Mesendoderm (in vitro differentiated cells): ENCODE data around the gene MAN1B1.
"Not testable (repeated sequence)": the region's sequence is repeated elsewhere in the genome, so short reads cannot be mapped to it uniquely, and the experiment has no call there.

Source experiments
- DNase-seq: peaks from one replicate; pipeline ENCODE4 v3.0.0; 2013
- H2AK5ac ChIP-seq: 2 replicates; pipeline ENCODE4 v1.6.1; 2013; ENCODE audit warnings: low read length, inconsistent platforms
- H2BK120ac ChIP-seq: 2 replicates; pipeline ENCODE4 v1.6.1; 2013; ENCODE audit warnings: low read depth, mild to moderate bottlenecking, low read length, moderate library complexity, mixed read lengths
- H2BK15ac ChIP-seq: replicated peaks from 2 replicates; pipeline ENCODE4 v1.6.1; 2013; ENCODE audit warnings: low read depth, mild to moderate bottlenecking, moderate library complexity
- H2BK5ac ChIP-seq: 2 replicates; pipeline ENCODE4 v1.6.1; 2013; ENCODE audit warnings: low read length, inconsistent platforms
- H3K18ac ChIP-seq: 2 replicates; pipeline ENCODE4 v1.6.1; 2013; ENCODE audit warnings: mild to moderate bottlenecking, low read length, mixed read lengths
- H3K23ac ChIP-seq: one replicate; pipeline ENCODE4 v1.6.1; 2013; ENCODE audit warnings: low read length
- H3K27ac ChIP-seq: 2 replicates; pipeline ENCODE4 v1.5.1; 2013; ENCODE audit warnings: low read depth, mild to moderate bottlenecking, inconsistent platforms, low read length, moderate library complexity
- H3K27me3 ChIP-seq: 2 replicates; pipeline ENCODE4 v1.6.1; 2013; ENCODE audit warnings: low read length, control low read depth, mild to moderate bottlenecking, inconsistent platforms; ENCODE audit not compliant: insufficient read depth, poor library complexity
- H3K36me3 ChIP-seq: 2 replicates; pipeline ENCODE4 v1.6.1; 2013; ENCODE audit warnings: low read length, inconsistent platforms; ENCODE audit not compliant: control insufficient read depth, insufficient read depth
- H3K4ac ChIP-seq: one replicate; pipeline ENCODE4 v1.6.1; 2013; ENCODE audit warnings: low read depth, mild to moderate bottlenecking, low read length, moderate library complexity
- H3K4me1 ChIP-seq: 2 replicates; pipeline ENCODE4 v1.6.1; 2013; ENCODE audit warnings: low read depth, low read length, inconsistent platforms; ENCODE audit not compliant: control insufficient read depth
- H3K4me2 ChIP-seq: 2 replicates; pipeline ENCODE4 v1.6.1; 2013; ENCODE audit warnings: low read length
- H3K4me3 ChIP-seq: 2 replicates; pipeline ENCODE4 v1.5.1; 2013; ENCODE audit warnings: mild to moderate bottlenecking, low read length
- H3K56ac ChIP-seq: one replicate; pipeline ENCODE4 v1.6.1; 2013; ENCODE audit warnings: low read length
- H3K79me1 ChIP-seq: 2 replicates; pipeline ENCODE4 v1.6.1; 2013; ENCODE audit warnings: low read length, inconsistent platforms
- H3K79me2 ChIP-seq: 2 replicates; pipeline ENCODE4 v1.6.1; 2013; ENCODE audit warnings: mild to moderate bottlenecking, low read length; ENCODE audit not compliant: control insufficient read depth, insufficient read depth
- H3K9ac ChIP-seq: 2 replicates; pipeline ENCODE4 v1.6.1; 2013; ENCODE audit warnings: low read length, inconsistent platforms
- H4K5ac ChIP-seq: one replicate; pipeline ENCODE4 v1.6.1; 2013; ENCODE audit warnings: low read length
- H4K8ac ChIP-seq: one replicate; pipeline ENCODE4 v1.6.1; 2013; ENCODE audit warnings: low read depth, mild to moderate bottlenecking, control low read depth, low read length, moderate library complexity
- WGBS: extraction: QIAGEN DNeasy Blood & Tissue Kit; methylation state at CpG from one replicate; pipeline ENCODE4 v1.1.7; 2013; ENCODE audit warnings: low lambda C conversion rate, missing lambda C conversion rate; ENCODE audit not compliant: insufficient coverage; ENCODE audit errors: extremely low coverage; 5-methylcytosine and 5-hydroxymethylcytosine counted together

Gene MAN1B1

DNA sequence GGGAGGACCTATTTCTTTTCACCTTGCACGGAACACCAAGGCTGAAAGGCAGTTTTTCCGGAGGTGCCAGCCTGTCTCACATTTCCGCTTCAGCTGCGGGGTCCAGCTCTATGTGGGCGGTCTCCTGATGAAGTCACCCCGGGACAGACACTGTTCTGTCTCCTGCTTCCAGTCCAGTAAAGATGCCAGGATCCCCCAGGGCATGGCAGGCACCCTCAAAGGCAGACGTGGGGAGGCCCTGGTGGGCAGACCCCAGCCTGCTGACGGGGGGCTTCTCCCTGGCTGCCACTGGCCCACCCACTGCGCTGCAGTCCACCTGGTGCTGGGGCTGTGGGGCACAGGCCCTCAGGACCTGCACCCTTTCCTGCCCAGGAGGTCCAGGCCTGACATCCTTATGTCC lies 24.0 kb upstream of the MAN1B1 start:
- H4K8ac ChIP-seq, H2BK120ac ChIP-seq, H3K4me2 ChIP-seq, H3K4ac ChIP-seq, H3K56ac ChIP-seq, H3K36me3 ChIP-seq, H2BK5ac ChIP-seq, H3K79me2 ChIP-seq, H3K27ac ChIP-seq, H3K79me1 ChIP-seq, H4K5ac ChIP-seq, H3K4me1 ChIP-seq, H3K4me3 ChIP-seq, H3K18ac ChIP-seq, H2BK15ac ChIP-seq, DNase-seq, H3K9ac ChIP-seq, H3K27me3 ChIP-seq, H2AK5ac ChIP-seq, H3K23ac ChIP-seq: not testable (repeated sequence)
- no CpG with 5 or more reads among the region's 9 CpGs for WGBS

DNA sequence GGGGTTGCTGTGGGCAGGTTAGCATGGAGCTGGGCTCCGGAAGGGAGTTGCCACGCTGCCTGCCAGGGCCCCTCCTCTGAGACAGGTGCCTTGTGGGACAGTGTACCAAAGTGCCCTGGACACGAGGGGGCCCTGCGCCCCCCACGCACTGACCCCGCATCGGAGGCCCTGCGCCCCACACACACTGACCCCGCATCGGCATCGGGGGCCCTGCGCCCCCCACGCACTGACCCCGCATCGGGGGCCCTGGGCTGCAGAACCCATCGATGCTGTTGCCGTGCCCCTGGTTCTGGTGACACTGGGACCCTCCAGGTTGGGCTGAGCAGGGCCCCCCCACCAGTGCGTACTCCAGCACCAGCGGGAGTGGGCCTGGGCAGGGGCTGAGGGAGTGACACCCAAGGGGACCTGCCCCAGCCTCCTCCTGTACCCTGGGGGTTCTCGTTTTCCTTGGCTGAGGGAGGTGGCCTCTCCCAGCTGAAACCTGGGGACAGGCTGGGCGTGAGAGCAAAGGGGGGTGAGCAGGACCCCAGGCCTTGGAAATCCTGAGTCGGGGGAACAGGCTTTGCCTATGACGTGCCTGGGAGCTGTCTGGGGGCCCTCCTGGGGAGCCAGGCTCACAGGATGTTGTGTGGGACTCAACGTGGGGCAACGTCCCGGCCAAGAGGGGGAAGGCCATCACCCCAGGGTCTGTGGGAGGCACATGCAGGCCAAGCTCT lies 23.3 kb upstream of the MAN1B1 start:
- Histone ChIP-seq H3K79me1 (no peaks in the 10 kb centered on the region), H3K4me3 (no peak overlapping the region), H3K4ac (no peak overlapping the region), H3K18ac (no peak overlapping the region), H2BK15ac (no peak overlapping the region), H3K56ac (peak overlapping the region; percentile 34), H2BK120ac (no peak overlapping the region), H3K27ac (no peak overlapping the region), H2BK5ac (no peak overlapping the region), H3K9ac (peak overlapping the region; percentile 38), H3K23ac (no peak overlapping the region), H3K4me1 (no peaks in the 10 kb centered on the region), H3K36me3 (no peaks in the 10 kb centered on the region), H4K5ac (no peak overlapping the region), H2AK5ac (no peak overlapping the region), H3K4me2 (no peak overlapping the region), H4K8ac (no peak overlapping the region), H3K27me3 (no peaks in the 10 kb centered on the region), H3K79me2 (no peaks in the 10 kb centered on the region)
- DNase-seq = no peak
- no CpG with 5 or more reads among the region's 26 CpGs for WGBS

DNA sequence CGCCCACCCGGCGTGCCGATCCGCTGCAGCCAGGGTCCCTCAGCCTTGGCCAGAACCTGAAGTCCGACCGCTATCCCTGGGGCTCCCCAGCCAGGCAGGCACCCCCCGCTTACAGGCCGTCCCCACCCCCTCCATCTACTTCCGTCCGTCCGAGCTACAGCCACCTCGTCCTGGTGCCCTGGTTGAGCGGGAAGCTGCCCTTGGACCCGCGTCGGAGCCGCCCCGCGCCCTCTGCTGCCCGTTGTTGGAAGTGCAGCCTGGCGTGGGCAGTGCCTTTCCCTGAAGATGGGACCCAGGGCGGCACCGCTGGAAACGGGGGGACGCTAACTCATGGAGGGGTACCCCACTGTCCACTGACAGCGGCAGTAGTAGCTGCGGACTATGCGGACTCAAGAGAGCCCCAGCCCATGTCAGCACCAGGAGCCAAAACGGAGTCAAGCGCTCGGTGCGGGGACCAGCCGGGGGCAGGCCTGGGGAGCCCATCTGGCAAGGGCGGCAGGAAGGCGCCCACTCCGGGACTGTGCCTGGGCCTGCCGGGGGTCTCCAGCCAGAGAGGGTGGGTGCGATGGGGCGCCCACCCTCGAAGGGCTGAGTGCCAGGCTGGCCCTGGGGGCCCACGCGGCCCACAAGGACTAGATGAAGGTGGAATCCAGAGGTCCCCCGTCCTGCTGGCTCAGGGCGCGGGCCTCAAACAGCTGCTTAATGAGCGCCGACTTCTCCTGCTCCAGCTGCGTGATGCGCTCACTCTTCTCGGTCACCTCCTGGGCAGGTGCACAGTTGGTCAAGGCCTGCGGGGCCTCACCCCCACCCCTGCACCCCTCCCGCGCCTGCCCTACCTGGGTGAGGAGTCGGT lies 22.5 kb upstream of the MAN1B1 start:
- no peaks in the 10 kb centered on the region for H3K36me3 ChIP-seq
- no peak overlapping the region for H3K23ac ChIP-seq
- H3K27ac ChIP-seq = no peak overlapping the region
- no peak for DNase-seq
- no peak overlapping the region for H3K4ac ChIP-seq
- H2BK5ac ChIP-seq = no peak overlapping the region
- no peak overlapping the region for H3K18ac ChIP-seq
- no peak overlapping the region for H2AK5ac ChIP-seq
- no peaks in the 10 kb centered on the region for H3K27me3 ChIP-seq
- H4K8ac ChIP-seq = no peak overlapping the region
- peak overlapping the region; percentile 34 for H3K56ac ChIP-seq
- H3K4me1 ChIP-seq = no peaks in the 10 kb centered on the region
- no peak overlapping the region for H3K4me2 ChIP-seq
- H3K9ac ChIP-seq = peak overlapping the region; percentile 38
- no peaks in the 10 kb centered on the region for H3K79me2 ChIP-seq
- WGBS = no CpG with 5 or more reads among the region's 55 CpGs
- H2BK120ac ChIP-seq = no peak overlapping the region
- H3K79me1 ChIP-seq = peaks cover 2% of the 10 kb centered on the region
- no peak overlapping the region for H3K4me3 ChIP-seq
- H2BK15ac ChIP-seq = no peak overlapping the region
- H4K5ac ChIP-seq = no peak overlapping the region

DNA sequence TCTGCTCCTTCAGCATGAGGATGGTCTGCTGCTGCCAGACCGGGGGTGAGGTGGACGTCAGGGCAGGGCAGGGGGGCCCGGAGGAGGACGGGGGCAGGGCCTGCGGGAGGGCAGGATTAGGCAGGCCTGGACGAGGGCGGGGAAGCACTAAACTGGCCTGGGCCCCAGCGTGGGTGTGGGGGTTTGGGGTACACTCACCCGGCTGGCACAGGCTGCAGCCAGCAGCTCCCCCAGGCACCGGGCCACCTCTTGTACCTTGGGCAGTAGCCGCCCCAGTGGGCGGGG lies 22.0 kb upstream of the MAN1B1 start:
- Histone ChIP-seq H3K56ac (no peak overlapping the region), H2BK15ac (no peak overlapping the region), H4K8ac (no peak overlapping the region), H2BK120ac (no peak overlapping the region), H3K4me2 (no peak overlapping the region), H3K18ac (no peak overlapping the region), H2BK5ac (no peak overlapping the region), H3K79me1 (peaks cover 2% of the 10 kb centered on the region), H2AK5ac (no peak overlapping the region), H3K4me3 (no peak overlapping the region), H4K5ac (no peak overlapping the region), H3K23ac (no peak overlapping the region), H3K27me3 (no peaks in the 10 kb centered on the region), H3K27ac (no peak overlapping the region), H3K4me1 (no peaks in the 10 kb centered on the region), H3K79me2 (no peaks in the 10 kb centered on the region), H3K4ac (no peak overlapping the region), H3K36me3 (no peaks in the 10 kb centered on the region), H3K9ac (no peak overlapping the region)
- no CpG with 5 or more reads among the region's 12 CpGs for WGBS
- DNase-seq = no peak

DNA sequence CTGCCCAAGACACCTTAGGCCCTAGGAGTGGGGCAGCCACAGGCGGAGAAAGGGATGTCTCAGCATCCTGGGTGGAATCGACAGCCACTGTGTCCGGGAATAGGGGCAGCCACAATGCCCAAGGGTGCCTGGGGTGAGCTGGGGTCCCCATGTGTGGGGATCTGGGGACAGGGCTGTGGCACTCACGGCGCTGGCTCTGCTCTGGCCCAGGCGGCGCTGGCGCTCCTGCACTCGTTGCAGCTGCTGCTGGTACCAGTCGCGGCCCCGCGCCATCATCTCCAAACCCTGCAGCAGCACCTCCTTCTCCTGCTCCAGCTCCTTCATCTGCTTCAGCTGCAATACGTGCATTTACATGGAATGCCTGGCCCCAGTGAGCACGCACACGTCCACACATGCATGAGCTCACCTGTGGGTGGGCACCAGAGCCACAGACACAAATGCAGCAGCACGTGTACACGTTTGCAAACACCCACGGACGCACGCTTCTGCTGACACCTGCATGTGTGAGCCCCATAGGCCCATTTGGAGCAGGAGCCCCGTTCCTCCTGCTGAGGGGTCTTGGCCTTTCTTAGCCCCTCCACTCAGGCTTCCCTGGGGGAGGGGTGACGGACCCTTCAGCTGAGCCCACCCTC lies 21.3 kb upstream of the MAN1B1 start:
- Histone ChIP-seq H3K36me3 (no peaks in the 10 kb centered on the region), H2BK120ac (no peak overlapping the region), H3K9ac (no peak overlapping the region), H3K18ac (no peak overlapping the region), H3K4me3 (no peak overlapping the region), H2BK15ac (no peak overlapping the region), H3K27me3 (no peaks in the 10 kb centered on the region), H3K23ac (no peak overlapping the region), H3K79me1 (peaks cover 2% of the 10 kb centered on the region), H3K27ac (no peak overlapping the region), H3K4ac (no peak overlapping the region), H3K79me2 (no peaks in the 10 kb centered on the region), H3K56ac (no peak overlapping the region), H2BK5ac (no peak overlapping the region), H3K4me1 (no peaks in the 10 kb centered on the region), H2AK5ac (no peak overlapping the region), H3K4me2 (no peak overlapping the region), H4K5ac (no peak overlapping the region), H4K8ac (no peak overlapping the region)
- no peak for DNase-seq
- no CpG with 5 or more reads among the region's 23 CpGs for WGBS
